HG03378 (cell line): ENCODE results near the gene OR6K2.

Source experiments
- ATAC-seq: cut with Tn5 transposase; IDR thresholded peaks from one replicate; pipeline ENCODE4 v1.9.1; 2021; ENCODE audit warnings: mild to moderate bottlenecking, moderate library complexity; ENCODE audit not compliant: unreplicated experiment

The OR6K2 gene

GRCh38 chr1:158686111-158687009 lies 14.1 kb downstream of the OR6K2 start, which contains the start of gene SPTA1:
Gene SPTA1, minus strand, starts transcription at chr1:158686715. Its CDS starts 198 bp downstream, at chr1:158686517.
- no peak for ATAC-seq

GRCh38 chr1:158685085-158685484 lies 15.4 kb downstream of the OR6K2 start:
- no peak for ATAC-seq

GRCh38 chr1:158681606-158682005 lies 18.8 kb downstream of the OR6K2 start:
- ATAC-seq: no peak

- ATAC-seq: no peak
Measured at GRCh38 chr1:158679289-158679688, 21.2 kb downstream of the OR6K2 start.

- no peak for ATAC-seq
Measured at GRCh38 chr1:158675563-158676323, 24.7 kb downstream of the OR6K2 start.

- no peak for ATAC-seq
Measured at GRCh38 chr1:158674302-158674701, 26.1 kb downstream of the OR6K2 start.

GRCh38 chr1:158666037-158666436 lies 34.4 kb downstream of the OR6K2 start:
- no peak for ATAC-seq

GRCh38 chr1:158654571-158654970 lies 45.9 kb downstream of the OR6K2 start:
- ATAC-seq: no peak

- no peak for ATAC-seq
Measured at GRCh38 chr1:158654086-158654485, 46.4 kb downstream of the OR6K2 start.

GRCh38 chr1:158652721-158653334 lies 47.6 kb downstream of the OR6K2 start:
- no peak for ATAC-seq
